Epithelial cell of proximal tubule (primary cell): ENCODE measurements around the gene STOML2. TPM values are rescaled to one million over a fixed set of nuclear protein-coding genes. Genes with fewer than 3 reads are reported as not detected.
"Not testable (repeated sequence)": the region's sequence is repeated elsewhere in the genome, so short reads cannot be mapped to it uniquely, and the experiment has no call there.

Experiments used
- DNase-seq: peaks from one replicate; pipeline ENCODE4 v3.0.0-alpha.2; 2011; ENCODE audit warnings: low read depth
- H3K4me3 ChIP-seq: 2 replicates; pipeline ENCODE4 v1.5.1; 2011; ENCODE audit warnings: low read depth, mild to moderate bottlenecking, low read length
- CTCF ChIP-seq: conservative IDR thresholded peaks from 2 replicates; pipeline ENCODE4 v1.5.1; 2012; ENCODE audit warnings: low read depth, mild to moderate bottlenecking, low read length
- total RNA-seq: library from RNA; depleted of rRNA; stranded (reverse); fragments of >200 nt; gene quantifications from 2 replicates; pipeline ENCODE4 v1.2.3, GENCODE V29; 2015

Gene STOML2
- total RNA-seq: 201 and 268 TPM in 2 replicates

- no peak for DNase-seq
- no peak for TF ChIP-seq CTCF
- H3K4me3 ChIP-seq: peak within 1 kb of the TSS; percentile 97
These were observed at the start of gene STOML2 for GRCh38 chr9:35102769-35103659. STOML2 (minus strand) TSS chr9:35103131; CDS start chr9:35103094, 37 bp downstream.

DNA sequence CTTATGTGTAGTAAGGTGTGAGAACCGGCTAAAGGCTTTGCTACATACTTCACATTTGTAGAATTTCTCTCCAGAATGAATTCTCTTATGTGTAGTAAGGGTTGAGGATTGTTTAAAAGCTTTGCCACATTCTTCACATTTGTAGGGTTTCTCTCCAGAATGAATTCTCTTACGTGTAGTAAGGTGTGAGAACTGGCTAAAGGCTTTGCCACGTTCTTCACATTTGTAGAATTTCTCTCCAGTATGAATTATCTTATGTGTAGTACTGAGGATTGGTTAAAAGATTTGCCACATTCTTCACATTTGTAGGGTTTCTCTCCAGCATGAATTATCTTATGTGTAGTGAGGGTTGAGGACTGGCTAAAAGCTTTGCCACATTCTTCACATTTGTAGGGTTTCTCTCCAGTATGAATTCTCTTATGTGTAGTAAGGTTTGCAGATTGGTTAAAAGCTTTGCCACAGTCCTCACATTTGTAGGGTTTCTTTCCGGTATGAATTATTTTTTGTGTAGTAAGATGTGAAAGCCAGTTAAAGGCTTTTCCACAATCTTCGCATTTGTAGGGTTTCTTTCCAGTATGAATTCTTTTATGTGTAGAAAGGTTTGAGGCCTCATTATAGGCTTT is 45.1 kb upstream of the STOML2 start:
- not testable (repeated sequence) for DNase-seq, H3K4me3 ChIP-seq

DNA sequence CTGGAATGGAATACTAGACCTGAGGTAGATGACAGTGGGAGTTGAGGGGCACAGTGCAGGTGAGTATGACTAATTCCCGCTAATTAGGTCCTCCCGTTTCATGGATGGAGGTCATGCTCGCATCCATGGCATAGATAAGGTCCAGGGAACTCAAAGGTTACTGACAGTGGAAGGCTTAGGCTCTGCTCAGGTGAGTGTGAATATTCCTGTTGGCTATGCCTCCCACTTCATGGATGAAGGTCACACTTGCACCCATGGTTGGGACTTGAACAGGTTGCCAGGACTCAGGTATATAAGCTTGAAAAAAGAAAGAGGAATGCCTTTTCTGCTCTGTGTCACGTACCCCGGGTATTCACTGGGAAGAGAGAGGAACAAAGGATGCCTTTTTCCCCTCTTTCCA is 39.1 kb upstream of the STOML2 start:
- TF ChIP-seq CTCF: no peak
- DNase-seq: no peak
- H3K4me3 ChIP-seq: no peak overlapping the region

- H3K4me3 ChIP-seq: no peak overlapping the region
- no peak for DNase-seq
- no peak for TF ChIP-seq CTCF
These were observed 37.2 kb upstream of the STOML2 start for GRCh38 chr9:35140093-35140492.

DNA sequence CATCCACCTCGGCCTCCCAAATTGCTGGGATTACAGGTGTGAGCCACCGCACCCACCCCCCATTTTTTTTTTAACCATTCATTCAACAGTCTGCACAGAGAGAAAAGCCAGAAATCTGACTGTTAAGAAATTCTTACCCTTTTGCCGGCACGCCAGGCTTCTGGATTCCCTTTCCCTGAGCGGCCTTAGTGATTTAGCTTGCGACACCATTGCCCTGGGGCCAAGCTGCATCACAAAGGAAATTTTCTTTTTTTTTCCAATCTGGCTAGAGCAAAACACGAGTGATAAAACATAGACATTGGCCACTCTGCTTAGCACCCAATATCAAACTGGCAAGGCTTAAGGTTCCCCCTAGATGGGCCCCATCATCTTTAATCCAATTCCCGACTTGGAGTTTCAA is 33.9 kb upstream of the STOML2 start:
- no peak overlapping the region for H3K4me3 ChIP-seq
- DNase-seq: no peak
- no peak for TF ChIP-seq CTCF

- TF ChIP-seq CTCF: no peak
- H3K4me3 ChIP-seq: no peak overlapping the region
- DNase-seq: no peak
These were observed 33.1 kb upstream of the STOML2 start for GRCh38 chr9:35135988-35136387.

- DNase-seq: no peak
- no peak for TF ChIP-seq CTCF
- no peak overlapping the region for H3K4me3 ChIP-seq
These were observed 32.0 kb upstream of the STOML2 start for GRCh38 chr9:35134920-35135319.
